IPS DF 4.7 (cell line): ENCODE data around the gene PRKCA.

Experiments used
- DNase-seq: peaks from one replicate; pipeline ENCODE4 v3.0.0-alpha.2; 2013; ENCODE audit warnings: low spot score; ENCODE audit errors: extremely low read depth

Gene PRKCA

DNA sequence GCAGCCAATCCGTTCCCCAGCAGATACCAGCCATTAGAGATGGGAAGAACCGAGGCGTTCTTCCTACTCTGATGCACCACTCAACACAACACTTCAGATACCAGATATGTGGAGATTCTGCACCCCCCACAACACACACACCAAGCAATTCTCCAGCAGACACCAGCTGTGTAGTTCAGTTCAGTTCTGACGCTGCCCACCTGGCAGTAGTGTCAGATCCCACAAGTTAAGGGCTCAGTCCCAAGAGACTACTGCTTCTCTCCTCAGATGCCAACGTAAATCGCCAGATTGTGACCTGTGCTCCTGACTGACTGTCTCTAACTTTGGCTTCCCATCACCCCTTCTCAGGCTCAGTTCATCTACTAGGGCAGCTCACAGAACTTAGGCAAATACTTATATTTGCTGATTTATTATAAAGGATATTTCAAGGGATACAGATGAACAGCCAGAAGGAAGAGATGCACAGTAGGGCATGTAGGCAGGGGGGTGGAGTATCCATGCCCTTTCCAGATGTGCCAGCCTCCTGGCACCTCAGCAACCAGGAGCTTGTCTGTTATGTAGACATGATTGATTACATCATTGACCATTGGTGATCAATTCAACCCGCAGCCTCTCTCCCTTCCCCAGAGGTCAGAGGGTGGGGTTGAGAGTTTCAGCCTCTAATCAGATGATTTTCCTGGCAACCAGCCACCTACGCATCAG lies 110.6 kb downstream of the PRKCA start:
- no peak for DNase-seq

DNA sequence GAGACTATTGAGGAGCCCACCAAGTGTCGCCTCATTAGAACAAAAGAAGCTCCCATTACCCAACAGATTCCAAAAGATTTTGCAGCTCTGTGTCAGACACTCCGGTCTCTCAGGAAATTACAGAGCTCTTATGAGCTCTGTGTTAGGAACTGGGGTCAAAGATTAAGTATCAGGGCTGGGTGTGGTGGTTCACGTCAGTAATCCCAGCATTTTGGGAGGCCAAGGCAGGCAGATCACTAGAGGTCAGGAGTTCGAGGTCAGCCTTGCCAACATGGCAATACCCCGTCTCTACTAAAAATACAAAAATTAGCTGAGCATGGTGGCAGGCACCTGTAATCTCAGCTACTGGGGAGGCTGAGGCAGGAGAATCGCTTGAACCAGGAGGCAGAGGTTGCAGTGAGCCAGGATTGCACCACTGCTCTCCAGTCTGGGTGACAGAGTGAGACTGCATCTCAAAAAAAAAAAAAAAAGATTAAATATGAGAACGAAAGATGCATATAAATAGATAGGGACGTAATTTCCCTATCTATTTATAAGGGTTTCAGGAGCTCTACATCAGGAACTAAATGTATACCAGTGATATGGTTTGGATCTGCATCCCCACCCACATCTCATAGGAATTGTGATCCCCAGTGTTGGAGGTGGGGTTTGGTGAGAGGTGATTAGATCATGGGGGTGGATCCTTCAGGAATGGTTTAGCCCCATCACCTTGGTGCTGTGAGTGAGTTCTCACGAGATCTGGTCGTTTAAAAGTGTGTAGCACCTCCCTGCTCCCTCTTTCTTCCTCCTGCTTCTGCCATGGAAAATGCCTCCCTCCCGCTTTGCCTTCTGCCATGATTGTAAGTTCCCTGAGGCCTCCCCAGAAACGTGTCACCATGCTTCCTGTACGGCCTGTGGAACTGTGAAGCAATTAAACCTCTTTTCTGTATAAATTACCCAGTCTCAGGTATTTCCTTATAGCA lies 111.4 kb downstream of the PRKCA start:
- DNase-seq = no peak

DNA sequence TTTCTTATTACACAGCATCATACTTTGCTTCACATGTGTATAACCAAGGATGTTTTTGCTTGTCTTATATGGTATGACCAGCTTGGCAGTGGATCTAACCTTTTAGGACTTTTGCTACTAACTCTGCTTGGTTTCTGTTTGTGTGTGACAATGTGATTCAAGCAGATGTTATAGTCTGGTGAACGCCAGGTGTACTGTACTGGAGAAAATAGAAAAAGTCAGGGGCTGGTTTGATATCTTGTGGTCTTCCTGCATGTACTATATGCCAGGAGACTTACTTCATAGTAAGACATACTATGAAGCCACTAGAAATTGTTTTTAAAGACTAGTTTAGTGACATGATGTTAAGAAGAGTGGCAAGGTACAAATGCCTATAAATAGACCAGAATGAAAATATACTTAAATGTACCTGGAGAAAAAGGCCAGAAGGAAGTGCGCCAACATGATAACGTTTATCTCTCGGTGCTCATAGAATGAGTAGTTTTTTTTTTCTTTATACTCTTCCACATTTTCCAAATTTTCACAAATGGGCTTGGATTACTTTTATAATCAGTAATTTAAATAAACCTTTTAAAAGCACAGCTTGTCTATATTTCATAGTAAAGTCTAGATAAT lies 112.3 kb downstream of the PRKCA start:
- DNase-seq = no peak

DNA sequence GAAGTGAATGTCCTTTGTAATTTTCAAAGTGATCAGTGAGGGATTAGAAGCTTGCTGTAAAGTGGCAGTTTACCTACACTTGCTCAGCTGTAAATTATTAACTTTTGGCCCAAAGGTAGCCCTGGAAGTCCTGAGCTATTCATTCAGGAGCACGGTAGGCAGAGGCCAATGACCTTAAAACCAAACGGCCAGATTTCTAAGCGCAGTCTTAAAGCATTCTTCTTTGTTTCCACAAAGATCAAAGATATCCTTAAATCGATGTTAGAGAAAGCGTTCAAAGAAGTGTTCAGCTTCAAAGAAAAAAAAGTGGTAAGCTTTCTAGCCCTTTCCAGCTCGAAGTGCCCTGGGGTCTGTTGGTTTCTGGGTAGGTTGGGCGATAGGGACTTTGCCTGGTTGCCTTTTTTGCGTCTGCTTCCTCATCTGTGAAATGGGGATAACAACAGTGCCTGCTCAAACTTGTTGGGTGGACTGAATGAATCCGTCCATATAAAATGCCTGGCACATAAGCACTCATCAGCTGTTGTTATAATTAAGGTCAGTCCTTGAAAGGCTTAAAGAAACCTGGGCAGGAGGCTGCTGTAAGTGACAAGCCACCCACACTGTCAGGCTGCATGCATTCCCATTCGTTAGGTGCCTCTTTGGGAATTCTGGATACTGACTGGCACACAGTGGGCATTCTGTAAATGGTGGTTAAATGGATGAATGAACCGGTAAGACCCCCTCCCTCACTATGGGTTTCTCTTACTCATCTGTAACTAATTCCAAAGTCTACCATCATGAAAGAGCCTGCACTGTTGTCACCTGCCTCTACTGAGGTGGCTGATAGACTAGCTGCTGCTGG lies 113.2 kb downstream of the PRKCA start:
- no peak for DNase-seq

DNA sequence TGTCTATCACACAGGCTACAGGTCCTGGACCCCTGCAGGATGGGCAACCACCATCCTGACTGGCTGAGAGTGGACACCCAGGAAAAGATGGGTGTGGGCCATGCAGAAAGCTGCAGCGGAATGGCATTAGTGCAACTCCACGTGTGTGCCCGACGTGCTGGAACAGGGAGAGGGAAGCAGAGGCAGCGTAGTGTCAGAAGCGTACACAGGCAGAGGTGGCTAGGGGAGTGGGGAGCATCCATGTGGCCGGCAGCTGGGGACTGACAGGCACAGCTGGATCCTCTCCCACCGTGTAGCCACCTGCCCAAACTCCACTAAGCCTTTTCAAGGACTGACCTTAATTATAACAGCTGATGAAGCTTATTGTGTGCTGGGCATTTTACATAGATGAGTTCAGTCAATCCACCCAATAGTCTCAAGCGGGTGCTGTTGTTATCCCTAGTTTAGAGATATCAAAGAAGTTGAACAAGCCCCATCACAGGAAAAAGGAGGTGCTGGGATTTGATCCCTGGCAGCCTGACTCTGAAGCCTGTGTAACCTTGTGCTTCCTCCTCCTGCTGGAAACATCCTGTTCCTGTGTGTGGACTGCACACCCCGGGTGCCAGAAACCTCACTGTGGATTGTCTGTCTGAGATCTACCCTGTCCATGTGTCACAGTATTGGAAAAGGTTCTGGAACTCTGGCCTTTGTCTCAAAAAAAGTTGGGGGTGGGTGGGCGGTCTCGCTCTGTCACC lies 114.0 kb downstream of the PRKCA start:
- no peak for DNase-seq

DNA sequence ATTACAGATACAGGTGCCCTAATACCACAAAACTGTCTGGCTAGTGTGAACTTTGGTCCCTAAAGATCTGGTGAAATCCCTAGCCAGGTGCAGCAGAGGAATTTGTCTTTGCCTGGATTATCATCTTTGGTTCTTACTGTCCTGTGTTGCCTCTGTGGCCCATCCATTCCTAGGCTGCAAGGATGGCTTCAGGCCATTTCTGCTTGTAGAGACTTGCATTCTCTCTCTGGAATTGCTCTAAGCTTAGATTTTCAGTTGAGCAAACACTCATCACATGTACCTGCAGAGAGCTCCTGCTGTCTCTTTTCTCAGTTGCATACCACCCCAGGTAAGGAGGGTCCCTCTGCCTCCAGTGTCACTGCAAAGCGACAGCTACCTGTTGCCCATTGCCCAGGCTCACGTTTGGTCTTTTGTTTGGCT lies 114.9 kb downstream of the PRKCA start:
- no peak for DNase-seq

DNA sequence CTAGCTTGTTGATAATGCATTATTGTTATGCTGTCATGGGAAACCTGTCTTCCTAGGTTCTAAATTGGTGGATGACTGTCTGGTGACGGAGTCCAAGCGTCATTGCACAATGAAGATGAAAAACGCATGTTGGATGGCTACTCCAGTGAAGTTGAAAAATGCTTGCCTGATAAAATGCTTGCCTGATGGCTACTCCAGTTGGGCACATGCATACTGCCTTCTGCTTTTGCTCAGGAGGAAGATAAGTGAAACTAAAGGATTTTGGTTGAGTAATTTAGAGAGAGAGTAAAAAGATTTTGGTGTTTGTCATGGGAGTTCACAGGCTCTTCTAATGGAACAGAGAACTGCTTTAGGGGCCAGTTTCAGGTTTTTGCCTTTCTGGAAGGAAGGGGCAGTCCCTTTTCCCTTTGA lies 118.6 kb downstream of the PRKCA start:
- DNase-seq = no peak

DNA sequence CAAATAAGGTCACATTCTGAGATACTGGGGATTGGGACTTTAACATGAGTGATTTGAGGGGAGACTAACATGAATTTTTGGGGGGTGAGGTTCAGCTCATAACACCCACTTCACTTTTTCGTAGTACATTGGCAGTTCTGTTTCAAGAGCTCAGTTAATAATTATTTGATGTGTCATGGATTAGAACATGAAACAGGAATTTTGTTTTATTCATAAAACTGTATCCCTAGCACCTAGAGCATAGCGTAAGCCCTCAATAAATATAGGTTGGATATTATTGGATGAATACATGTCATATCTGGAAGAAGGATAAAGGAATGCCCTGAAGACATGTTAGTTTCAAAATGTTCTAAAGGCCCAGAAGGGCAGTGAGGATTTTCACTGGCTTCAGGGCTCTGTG lies 119.8 kb downstream of the PRKCA start:
- no peak for DNase-seq

DNA sequence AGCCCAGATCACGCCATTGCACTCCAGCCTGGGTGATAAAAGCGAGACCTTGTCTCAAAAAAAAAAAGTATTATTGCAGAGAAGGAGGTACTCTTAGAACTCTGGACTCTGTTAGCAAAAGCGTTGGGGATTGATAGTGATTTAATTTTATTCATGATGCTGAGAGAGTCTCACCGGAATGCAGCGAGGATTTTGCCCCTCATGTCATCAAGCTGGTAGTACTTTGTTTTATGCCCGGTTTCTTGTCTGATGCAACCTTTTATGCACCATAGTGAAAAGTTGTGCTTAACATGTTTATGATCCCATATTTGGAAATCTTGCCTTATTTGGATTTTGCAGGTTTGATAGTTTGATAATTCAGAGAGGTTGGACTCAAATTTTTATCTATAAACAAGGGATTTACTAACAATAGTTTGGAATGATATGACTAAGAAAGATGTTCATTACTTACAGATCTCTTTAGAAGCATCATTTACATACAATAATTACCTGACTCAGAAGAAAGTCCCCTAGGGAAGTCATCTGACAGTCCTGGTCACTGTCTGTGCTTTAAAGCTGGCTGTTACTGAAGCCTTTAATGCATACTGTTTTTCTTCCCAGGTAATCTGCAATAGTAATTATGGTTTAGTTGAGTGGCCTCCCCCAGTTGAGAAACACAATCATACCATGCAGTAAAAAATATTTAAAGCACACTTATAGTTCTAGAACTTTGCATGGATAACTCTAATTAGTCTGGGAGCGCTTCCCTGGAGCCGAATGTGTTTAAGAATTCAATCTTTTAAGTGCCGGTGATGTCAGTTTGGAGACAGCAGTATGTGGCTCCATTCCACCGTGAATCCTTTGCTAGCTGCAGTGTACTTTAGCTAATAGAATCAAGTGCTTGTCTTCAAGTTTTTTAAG lies 120.9 kb downstream of the PRKCA start:
- no peak for DNase-seq

DNA sequence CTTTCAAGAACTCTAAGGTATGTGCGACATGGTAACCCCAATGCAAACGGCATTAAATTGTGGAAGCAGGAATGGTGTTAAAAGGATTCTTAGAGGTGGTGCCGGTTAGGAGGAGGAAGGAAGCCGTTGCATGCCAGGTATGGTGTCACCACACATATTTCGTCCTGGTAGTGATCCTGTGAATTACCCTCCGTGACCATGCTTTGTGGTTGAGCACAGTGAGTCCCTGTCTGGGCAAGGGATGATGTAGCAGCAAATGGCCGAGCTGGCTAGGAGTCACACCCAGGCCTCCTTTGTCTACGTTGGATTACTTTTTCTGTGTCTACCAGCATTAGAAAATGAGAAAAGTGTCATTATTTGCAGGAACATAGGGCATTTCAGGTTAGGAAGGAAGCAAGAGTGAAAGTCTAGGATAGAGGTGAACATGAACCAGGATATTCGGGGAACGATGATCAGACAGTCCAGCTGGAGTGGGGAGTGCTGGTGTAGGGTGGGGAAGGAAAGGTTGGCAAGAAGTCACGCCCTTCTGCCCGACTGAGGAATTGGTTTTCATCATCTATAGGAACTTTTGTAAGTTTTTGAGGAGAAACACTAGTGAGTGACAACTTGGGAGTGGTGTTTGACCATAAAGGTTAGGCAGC lies 123.5 kb downstream of the PRKCA start:
- no peak for DNase-seq

DNA sequence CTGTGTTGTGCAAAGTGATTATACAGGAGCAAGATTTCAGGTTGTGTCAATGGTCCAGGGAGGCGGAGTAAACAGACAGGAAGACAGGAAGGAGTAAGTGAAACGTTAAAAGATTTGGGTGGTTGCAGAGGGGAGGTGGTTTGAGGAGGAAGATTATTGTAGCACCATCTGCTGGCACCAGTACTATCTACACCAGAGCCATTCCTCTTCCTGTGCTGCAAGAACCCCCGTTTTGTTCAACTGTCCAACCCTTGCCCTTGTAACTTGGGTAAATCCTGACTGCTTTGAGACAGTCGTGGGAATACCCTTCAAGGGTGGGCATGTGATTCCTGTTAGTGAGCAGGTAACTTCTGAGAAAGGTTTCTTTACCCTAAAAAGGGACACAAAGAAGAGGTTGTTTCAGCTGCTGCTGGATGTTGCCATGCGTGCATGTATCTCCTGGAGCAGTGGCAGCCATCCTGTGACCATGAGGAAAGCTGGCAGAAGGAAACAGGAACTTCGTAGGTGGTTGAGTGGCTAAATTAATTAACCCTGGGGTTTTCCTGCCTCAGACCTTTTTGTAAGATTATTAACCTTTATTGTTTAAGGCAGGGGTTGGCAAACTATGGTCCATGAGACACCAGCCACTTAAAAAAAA lies 124.1 kb downstream of the PRKCA start:
- peak; percentile 30 for DNase-seq

DNA sequence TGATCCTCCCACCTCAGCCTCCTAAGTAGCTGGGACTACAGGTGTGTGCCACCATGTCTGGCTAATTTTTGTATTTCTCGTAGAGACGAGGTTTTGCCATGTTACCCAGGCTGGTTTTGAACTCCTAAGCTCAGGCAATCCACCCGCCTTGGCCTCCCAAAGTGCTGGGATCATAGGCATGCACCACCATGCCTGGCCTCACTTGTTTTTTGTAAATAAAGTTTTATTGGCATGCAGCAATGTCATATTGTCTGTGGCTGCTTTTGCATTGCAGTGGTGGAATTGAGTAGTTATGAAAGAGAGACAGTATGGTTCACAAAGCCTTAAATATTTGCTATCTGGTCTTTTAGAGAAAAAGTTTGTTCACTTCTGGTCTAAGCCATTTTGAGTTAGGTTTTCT lies 124.7 kb downstream of the PRKCA start:
- DNase-seq = no peak

DNA sequence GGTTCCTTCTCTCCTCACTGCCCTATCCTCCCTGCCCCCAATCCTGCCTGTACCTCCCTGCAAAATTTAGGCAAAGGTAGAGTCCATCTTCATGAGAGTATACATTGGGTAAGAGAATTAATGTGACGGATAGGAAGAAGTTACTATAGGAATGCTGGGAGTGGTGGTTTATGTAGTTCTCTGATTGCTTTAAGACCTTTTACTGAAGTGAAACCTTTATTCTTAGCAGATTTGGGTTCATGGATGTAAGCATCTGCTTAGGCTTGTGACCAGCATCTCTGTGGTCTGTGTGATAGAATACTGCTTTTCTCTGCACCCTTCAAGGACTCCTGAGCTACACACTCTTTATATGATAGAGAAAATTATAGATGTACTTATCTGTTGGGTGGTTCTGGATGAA lies 127.3 kb downstream of the PRKCA start:
- DNase-seq = no peak

DNA sequence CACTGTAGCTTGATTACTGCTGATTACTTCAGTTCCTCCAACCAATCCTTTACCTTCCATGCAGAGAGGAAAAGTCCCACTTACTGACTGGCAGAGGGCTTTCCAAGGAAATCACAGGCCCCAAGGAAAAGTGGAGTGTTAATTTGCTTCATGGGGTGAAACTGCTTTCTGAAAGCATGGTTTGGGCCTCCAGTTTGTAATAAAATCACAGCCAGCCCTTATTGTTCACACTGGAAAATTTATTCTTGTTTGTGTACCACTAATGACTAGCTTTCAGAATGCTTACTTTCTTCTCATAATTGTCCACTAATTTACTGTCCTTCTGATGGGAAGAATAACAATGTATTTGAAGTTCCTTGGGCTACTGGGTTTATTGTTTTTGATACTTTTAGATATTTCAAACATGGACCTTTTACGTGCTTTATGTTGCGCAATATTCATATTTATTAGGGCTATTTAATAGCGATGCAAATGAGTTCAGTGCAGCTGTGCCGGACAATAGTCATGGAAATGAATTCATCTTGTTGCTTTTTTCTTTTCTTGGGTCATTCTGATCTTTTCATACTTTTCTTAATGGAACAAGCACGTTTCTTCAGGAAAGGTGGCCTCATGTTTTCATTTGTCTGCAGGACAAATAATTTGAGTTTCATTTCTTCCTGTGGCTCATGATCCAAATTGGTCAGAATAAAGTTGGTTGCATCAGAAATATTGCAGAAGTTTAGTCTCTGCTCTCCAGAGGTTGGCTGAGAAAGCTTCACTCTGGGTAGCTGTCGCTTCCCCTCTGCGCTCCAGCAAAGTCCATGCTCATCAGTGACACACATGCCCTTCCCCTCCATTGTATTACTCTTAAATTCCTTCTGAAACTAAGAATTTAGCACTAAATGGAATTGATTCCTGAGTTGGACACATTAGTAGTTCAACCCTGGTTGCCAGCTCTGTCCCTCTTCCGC lies 128.7 kb downstream of the PRKCA start:
- no peak for DNase-seq

DNA sequence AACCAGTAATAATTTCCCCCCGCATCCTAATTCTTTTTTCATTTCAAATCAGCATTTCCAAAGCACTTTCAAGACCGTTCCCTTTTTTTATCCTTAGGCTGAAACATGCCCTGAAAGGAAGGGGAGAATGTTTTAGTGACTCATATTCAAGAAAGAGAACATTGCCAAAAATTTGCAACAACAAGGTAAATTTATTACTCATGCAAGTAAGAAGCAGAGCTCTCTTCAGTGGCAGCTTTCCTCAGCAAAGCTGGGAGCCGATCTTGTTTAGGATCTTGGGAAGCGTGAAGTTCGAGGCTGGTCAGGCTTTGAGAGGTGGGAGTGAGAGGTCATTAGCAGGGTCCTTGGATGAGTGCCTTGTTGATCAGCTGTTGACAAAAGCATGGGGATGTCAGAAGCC lies 129.5 kb downstream of the PRKCA start:
- no peak for DNase-seq

DNA sequence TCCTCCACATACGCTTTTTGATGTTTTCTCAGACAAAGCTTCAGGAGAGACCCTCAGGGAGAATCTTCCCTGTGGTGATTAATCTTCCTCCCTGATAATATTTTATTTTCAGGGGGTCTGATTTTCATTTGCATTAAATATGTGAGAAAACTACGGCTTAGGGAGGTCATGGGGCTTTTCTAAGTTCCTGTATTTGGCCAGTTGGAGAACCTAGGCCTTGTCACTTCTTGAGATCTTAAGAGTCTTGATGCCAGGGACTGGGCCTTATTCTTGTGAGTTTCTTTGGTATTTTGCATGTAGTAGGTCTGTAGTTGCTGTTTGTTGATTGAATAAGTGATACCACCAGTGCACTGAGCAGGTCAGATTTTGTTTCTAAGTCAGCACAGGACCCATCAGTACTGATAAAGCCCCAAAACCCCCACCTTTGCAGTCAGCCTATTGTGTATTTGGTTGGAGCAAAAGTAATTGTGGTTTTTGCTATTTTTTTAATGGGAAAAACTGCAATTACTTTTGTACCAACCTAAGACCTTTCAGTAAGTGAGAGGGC lies 130.1 kb downstream of the PRKCA start:
- no peak for DNase-seq

DNA sequence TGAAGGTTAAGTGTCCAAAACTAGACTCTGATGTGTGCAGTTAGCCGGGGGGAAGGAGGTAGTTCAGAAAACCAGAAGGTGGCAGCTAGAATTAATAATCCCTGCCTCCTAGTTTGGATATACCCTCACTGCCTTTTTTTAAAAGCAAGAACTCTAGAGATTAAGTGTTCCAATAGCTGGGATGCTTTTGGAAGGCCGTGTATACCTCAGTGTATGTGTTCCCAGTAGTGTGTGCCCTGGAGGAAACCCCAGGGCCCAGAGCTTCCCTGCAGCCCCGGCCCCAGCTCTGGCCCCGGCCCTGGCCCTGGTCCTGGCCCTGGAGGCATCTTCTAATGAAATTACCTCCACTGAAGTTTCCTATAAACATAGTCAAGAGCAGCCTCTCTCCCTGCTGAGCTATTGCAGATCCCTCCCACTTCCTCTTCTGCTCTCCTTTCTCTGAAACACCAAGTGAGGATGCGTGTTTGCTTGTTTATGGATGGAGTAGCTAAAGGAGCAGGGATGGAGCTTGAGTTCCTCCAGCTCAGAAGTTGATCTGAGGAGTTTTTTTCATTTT lies 130.7 kb downstream of the PRKCA start:
- DNase-seq = no peak
